Stimulated activated CD4-positive, alpha-beta T cell treated with anti-CD3 and anti-CD28 coated beads, TNF-alpha, amount 100 ng/mL, for 48 hours (primary cell): ENCODE measurements around the gene EMC6.

Experiments used
- DNase-seq, 3 donors: peaks; one replicate each; pipeline ENCODE4 v3.0.0-alpha.2; 2020; ENCODE audit warnings: low read depth in 3 of 3

Gene EMC6

DNA sequence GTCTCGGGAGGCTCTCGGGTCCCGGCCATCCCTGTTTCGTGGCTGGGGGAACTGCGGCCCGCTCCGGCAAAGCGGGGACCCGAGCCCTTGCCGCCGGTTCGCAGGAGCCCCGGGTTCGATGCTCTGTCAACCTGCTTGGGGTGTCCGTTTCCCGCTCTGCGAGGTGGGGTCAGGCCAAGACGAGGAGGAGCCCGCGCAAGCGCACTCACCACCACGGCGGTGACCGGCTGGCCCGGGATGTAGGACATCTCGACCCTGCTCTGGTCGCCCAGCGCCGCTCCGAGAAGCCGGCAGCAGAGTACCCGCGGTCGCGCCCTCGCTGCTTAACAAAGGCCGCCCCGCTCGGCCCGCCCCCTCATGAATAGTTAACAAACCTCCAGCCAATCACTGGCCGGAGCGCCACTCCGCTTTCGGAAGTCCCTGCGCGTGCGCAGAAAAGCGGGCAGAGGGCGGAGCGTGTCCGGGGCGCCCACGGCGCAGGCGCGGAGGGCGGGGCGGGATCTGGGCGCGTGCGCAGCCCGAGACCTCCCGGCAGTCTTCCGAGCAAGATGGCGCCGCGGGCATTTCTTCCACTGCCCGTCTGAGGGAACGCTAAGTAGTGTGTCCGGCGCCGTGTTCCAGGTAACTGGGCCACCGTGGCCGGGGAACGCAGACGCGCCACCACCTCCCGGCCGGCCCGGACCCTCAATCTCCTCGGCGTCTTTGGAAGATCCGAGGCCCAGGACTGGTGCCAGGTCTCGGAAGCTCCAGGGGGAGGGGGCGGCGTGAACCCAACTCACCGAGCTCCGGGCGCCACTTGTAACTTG lies at the start of gene EMC6, which contains the start of gene TAX1BP3:
Gene EMC6, plus strand, starts transcription at position 534 of the 806 bp plus-strand sequence. CDS start 335 bp downstream, outside the sequence.
Gene TAX1BP3, minus strand, starts transcription at position 300 of the 806 bp plus-strand sequence. Its CDS starts 52 bp downstream, at position 248.
- peak; percentile 97 to 99 (median 98) for DNase-seq

DNA sequence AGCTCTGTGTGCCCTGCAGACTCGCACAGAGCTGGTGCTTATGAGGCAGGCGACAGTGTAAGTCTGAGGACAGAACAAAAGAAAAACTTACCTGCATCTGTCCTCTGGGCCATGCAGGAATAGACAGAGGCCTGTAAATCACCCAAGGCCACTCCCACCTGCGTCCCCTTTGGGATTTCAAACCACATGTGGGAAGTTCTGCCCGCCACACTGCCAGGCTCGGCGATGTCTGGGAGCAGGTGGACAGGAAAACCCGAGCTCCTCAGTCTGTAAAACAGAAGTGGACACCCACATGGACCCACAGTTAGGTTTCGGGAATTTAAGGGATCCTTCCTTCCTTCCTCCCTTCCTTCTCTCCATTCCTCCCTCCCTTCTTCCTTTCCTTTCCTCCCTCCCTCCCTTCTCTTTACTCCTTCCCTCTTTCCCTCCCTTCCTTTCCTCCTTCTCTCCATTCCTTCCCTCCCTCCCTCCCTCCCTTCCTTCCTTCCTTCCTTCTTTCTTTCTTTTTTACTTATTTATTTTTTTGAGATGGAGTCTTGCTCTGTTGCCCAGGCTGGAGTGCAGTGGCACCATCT lies 47.4 kb upstream of the EMC6 start:
- no peak for DNase-seq

DNA sequence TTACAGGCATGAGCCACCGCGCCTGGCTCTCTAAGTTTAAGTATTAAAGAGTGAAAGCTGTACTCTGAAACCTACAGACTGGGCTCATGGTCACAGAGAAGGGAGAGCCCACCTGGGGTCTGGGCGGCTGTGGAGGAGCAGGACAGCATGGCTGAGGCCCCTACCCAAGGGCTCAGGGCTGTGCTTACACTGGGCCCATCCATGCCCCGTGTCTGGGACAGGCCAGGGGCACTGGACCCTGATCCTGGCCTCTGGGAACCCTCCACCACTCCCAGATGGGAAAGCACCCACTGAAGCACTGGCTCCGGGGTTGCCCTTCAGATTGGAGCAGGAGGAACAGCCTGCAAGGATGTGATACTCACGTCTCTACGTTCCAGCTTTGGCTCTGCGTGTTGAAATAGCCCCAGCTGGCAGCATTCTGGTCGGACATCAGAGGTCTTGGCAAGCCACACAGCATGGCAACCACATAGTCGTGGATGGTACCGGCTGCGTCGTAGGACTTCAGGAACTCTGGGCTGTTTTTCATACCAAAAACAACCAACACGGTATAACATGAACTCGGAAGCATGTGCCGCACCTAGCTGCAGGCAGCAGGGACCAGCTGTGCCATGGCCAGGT lies 45.5 kb upstream of the EMC6 start:
- DNase-seq = no peak

DNA sequence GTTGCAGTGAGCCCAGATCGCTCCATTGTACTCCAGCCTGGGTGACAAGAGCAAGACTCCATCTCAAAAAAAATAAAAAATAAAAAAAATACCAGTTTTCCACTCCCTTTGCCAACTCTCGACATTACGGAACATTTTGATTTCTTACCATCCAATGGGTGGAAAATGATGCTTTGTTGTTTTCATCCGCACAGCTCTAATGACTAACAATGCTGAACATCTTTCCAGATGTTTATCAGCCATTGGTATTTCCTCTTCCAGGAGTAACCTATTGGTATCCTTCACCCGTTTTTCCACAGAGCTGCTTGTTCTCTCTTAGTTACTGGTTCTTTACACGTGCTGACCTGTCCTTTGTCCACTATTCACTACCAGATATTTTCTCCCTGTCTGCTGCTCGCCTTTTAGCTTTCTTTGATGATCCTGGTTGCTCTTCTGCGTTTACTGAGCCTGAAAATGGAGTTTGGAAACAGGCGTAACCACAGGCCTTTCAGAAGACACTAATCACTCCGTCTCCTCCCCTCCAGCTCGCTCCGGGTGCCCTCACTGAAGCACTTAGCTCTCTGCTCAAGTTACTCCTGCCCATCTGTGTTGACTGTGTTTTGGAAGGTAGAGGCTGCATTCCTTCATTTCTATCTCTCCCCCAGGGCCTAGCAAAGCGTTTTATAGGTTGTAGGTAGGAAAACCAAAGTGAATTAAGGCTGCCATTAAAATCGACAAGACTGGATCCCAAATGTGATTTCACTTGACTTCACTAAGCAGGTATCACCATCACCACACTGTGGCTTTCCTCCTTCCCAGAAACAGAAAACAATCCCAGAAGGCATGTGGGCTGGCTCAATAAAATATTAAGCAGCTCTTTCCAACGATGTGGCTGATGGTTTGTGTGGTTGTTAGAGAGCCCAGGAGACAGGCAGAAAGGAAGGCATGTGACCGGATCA lies 41.5 kb upstream of the EMC6 start:
- no peak for DNase-seq

DNA sequence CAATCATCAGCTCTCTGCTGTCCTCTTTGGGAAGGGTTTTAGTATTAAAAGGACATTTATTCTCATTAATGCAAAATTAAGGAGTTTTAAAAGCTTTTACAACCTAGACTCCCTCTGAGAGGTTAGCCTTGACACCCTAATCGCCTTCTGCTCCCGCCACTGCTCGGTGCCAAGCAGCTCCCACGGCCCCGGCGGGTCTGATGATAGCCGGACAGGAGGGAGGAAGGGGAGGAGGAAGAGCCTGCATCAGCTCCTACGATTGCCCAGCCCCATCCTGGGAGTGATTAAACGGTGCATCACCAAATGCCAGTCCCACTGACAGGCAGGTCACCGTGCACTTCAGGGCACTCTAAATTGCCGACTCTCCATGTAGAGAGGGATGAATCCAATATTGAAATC lies 40.8 kb upstream of the EMC6 start:
- no peak for DNase-seq

DNA sequence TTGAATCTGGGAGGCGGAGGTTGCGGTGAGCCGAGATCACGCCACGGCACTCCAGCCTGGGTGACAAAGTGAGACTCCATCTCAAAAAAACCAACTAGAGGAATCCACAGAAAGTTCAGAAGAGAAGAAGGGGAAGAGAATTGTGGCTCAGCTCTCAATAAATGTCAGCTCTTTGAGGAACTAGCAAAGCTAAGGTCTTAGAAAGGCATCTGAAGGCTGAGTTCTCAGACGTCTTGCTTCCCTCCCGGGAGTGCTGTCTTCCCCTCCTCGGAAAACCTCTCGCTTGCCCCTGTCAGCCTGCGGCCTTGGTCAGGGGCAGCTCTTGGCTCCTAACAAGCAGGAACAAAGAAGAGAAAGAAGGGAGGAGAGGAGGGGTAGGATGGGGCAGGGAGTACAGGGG lies 37.8 kb upstream of the EMC6 start:
- no peak for DNase-seq

DNA sequence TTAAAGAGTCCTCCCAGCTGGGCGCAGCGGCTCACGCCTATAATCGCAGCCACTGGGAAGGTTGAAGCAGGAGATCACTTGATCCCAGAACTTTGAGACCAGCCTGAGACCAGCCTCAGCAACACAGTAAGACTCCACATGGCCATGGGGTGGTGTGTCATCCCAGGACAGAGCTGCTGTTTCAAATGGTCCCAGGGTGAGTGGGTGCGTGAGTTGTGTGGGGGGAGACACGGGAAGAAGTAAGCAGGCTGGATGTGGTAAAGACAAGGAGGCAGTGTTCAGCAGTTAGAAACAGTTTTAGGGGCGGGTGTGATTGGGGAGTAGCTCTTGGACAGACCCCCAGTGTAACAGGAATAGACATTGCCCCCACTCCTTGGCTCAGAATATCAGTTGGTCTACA lies 36.3 kb upstream of the EMC6 start:
- no peak for DNase-seq

DNA sequence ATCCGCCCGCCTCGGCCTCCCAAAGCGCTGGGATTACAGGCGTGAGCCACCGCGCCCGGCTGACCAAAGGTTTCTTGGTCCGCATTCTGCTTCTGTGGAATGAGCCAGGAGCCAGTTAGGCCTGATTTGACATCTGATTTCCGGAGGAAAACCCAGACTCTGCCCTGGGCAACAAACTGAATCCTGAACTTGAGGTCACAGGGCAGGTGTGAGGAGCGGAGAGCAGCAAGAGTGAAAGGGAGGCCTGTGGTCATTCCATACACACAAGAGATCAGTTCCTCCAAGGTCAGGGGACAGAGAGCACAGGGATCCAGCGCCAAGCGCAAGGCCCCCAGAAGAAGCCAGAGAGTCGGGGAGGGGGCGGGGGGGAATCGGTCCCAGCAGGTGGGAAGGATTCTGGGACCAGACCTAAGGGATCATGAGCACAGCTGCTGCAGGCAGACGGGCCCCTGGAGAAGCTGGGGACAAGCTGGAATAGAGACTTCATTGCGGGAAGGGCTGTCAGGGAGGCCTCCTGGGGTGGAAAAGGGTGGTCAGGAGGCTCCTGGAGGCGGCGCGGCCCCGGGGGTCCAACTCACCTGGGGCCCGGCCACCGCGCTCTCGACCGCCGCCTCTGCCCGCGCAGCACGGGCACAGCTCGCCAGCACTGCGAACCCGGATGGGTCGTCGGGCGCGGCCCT lies 33.0 kb upstream of the EMC6 start:
- no peak for DNase-seq

DNA sequence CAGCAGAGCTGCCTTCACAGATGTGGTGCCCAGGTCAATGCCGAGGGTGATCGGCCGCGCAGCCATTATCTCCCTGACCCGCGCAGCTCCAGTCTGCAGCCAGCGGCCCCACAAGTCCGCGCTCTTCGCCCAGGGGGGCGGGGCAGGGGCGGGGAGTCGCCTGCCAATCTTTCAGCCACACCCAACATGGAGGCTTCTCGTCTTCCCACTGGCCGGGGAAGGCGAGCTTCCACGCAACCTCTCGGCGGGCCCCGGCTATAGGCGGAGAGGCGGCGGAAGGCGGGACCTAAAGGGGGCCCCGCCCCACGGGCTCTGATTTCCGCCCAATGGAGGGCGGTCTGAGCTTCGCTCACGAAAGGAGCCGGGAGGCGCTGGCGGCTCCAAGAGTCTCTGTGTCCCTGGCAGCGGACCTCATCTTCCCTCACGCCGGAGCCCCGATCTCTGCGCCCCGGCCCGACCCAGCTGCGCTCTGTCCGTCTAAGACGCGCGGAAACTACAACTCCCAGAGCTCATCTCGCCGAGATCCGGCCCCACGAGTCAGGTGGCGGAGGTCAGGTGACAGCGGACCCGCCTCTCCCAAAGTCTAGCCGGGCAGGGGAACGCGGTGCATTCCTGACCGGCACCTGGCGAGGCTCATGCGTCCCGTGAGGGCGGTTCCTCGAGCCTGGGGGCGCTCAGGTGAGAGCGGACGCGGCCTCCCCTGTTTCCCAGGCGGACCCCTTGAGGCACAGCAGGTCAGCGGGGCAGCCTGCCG lies 32.3 kb upstream of the EMC6 start, which contains the start of the genes CTNS and SHPK:
Gene CTNS, plus strand, starts transcription at position 607 of the 754 bp plus-strand sequence. CDS start 3,447 bp downstream, outside the sequence.
Gene SHPK, minus strand, starts transcription at position 97 of the 754 bp plus-strand sequence. Its CDS starts 31 bp downstream, at position 66.
- peak; percentile 91 to 93 (median 92) for DNase-seq

DNA sequence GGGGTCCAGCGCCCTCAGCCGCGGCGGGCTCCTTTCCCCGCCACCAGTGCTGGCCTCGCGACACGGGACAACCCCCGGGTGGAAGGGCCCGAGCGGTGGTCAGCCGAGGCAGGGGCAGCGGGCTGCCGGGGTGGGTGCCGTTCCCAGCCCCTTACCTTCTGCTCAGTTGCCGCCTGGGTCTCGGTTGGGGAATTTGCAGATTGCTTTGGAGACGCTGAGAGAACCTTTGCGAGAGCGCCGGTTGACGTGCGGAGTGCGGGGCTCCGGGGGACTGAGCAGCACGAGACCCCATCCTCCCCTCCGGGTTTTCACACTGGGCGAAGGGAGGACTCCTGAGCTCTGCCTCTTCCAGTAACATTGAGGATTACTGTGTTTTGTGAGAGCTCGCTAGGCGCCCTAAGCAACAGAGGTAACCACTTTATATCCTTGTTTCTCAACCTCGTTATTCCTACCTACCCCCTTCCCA lies 31.7 kb upstream of the EMC6 start:
- DNase-seq = no peak

DNA sequence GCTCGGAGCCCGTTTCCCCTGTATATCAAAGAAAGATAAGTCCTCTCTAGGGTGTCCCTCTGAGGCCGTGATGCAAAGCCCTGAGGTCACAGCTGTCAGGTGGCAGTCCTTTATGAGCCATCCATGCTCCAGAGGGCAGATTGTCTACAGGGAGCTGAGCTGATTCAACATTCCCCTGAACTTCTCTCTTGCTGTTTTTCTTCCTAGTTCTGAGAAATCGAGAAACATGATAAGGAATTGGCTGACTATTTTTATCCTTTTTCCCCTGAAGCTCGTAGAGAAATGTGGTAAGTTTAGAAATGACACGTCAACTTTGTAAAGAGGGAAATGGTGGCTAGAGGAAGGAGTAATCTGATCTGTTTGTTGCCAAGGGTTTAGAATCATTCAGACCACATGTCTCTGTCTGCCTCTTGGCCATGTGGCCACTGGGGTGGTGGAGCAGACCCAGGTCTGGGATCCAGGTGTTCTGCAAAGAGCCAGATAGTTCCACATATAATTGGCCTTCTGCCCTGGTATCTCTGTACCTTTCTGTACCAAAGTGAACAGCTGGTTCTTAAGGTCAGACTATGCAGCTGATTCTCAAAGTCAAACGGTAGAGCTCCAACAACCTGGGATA lies 28.5 kb upstream of the EMC6 start:
- DNase-seq = peak; percentile 25 to 32 (median 27)

DNA sequence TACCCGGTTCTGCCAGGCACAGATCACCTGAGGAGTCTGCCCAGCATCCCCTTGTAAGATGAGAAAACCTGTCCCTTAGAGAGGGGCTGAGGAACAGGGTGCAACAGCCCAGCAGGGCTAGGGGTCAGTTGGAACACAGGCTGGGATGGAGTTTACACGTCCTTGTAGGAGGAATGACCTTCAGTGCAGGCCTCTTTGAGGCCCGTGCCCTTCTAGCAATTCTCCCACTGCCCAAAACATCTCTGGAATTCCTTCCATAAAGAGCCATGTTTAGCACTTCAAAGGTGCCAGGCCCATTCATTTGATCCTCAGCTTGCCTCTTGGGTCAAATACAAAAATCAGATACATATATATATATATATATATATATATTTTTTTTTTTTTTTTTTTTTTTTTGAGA lies 27.6 kb upstream of the EMC6 start:
- DNase-seq = no peak

DNA sequence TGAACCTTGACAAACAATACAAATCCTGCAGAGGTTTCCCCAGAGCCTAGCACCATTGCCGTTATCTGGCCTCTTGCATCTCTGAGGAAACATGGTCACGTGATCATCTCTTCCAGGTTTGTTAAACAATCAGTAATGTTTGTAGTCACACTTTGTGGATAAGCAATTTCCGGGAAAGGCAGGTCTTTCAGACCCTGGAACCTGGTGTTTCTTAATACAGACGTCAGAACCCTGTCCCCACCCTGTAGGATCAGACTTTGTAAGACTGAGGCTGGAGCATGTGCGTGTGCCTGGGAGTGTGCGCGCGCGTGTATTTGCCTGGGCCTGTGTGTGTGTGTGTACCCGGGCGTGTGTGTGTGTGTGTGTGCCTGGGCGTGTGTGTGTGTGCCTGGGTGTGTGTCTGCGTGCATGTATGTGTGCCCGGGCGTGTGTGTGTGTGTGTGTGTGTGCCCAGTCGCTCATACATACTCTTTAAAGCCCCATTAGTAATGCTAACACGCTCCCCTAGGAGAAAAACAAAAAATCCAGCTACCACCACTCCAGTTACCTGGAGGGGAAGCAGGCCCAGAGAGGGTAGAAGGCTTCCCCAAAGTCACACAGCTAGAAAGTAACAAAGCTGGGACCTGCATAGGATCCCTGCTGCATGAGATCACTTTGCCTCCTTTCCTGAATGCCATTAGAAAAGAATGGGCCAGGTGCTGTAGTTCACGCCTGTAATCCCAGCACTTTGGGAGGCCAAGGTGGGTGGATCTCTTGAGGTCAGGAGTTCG lies 26.7 kb upstream of the EMC6 start:
- no peak for DNase-seq

DNA sequence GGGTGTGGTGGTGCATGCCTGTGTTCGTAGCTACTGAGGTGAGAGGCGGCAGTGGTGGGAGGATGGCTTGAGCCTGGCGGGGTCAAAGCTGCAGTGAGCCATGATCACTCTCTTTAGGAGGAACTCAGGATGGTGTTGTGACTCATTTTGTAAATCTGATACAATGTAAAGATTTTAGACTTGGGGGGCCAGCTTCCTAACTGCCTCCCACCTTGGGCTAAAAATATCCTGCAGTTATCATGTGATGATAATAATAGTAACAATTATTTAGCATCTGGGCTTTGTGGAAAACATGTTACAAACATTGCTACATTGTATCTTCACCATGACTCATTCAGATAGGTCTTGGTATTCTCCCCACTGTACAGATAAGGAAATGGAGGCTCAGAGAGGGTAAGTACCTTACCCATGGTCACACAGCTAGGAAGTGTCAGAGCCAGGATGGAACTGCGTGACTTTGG lies 24.7 kb upstream of the EMC6 start:
- no peak for DNase-seq

DNA sequence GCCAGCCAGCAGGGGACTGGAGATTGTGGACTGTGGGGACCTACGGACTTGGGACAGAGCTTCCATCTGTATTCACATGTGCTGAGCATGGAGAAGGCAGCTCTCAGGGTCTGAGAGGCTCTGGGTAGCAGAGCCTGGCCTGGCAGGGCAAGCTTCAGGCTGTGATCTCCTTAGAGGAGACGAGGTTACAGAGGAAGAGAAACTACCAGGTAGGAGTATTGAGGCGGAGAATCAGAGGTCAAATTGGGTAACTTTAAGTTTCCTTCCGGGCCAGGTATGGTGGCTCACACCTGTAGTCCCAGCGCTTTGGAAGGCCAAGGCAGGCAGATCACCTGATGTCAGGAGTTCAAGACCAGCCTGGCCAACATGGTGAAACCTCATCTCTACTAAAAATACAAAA lies 23.3 kb upstream of the EMC6 start:
- DNase-seq = no peak

DNA sequence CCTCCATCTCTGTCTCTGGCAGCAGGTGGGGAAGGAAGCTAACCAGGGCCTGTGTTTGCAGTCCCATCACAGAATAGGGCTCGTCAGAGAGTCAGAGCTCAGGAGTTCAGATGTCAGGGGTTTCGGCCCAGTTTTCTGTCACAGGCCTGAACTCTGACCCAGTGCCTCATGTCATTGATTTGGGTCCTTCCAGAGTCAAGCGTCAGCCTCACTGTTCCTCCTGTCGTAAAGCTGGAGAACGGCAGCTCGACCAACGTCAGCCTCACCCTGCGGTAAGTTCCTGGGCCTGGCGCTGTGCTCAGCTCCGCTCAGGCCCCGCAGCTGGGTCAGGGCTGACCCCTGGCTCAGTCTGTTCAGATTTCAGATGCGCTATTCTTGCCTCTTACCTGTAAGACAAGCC lies 21.4 kb upstream of the EMC6 start:
- no peak for DNase-seq

DNA sequence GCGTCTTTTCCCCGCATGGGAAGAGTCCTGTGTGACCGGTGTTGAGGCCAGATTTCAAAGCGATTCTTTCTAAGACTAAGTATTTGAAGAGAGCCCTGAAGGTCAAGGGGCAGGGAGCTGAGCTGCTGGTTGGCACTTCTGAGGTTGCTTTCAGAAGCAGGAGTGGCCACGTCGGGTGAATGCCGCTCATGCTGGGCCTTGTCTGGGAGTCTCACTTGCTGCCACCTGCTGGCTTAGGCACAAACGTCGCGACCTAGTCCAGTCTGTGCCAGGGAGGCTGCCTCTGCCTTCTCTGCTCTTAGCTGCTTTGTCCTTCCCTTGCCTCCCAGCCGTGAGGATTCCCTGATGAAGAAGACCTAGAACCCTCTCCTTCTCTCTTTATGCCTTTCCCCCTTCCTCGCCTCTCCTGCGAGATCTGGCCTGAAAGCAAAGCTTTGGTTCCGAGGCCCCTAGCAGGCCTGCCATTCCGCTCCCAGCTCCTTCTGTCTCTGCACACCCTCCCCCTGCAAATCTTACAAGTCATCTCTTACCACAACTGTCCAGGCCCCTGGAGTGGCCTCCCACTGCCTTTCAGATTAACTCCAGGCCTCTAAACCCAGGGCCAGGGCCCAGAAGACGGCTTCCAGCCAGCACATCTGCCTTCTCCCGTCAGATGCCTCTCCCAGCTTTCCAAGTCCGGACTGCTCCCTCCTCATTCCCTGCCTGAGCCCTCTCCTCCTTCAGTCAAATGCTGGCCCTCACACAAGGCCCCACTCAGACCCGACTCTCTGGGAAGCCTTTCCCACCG lies 20.6 kb upstream of the EMC6 start:
- DNase-seq = peak in 2 of 3 donors; percentile 30 to 41

DNA sequence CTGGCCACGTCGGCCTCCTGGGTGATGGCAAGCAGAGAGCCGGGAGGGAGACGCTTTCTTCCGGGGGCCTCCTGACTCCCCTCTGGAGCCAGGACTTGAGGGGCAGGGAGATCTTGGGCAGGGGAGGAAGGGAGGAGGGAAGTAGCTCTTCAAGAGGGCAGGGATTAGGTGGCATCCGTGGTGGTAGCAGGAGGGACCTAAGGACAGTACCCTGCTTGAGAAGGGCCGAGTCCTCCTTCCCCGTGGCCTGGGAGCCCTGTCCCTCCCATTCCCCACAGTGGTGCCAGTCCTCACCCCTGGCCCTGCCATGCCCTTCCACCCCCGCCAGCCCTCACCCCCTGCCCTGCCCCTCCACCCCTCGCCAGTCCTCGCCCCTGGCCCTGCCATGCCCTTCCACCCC lies 12.8 kb upstream of the EMC6 start:
- DNase-seq = no peak
